Keratinocyte (primary cell): ENCODE data around the gene PLCD4. TPM values are rescaled to one million over a fixed set of nuclear protein-coding genes. Genes with fewer than 3 reads are reported as not detected.

ENCODE experiments used
- DNase-seq: peaks from one replicate; pipeline ENCODE4 v3.0.0-alpha.2; 2011; ENCODE audit warnings: low read depth, missing footprints, low spot score
- FAIRE-seq: peaks from 2 replicates; lab custom pipeline; 2011; peaks lifted over from hg19 to GRCh38; lab: Jason Lieb, UNC
- H2AFZ ChIP-seq: 2 replicates; pipeline ENCODE4 v1.6.0; 2012; ENCODE audit warnings: low read length, control low read depth, inconsistent platforms; ENCODE audit not compliant: control insufficient read depth
- H3K27ac ChIP-seq: 2 replicates; pipeline ENCODE4 v1.5.1; 2011; ENCODE audit warnings: low read length; ENCODE audit not compliant: control insufficient read depth, insufficient read depth
- H3K27me3 ChIP-seq: 3 replicates; pipeline ENCODE4 v1.6.0; 2011; ENCODE audit warnings: low read length; ENCODE audit not compliant: control insufficient read depth, insufficient read depth; ENCODE audit errors: extremely low read depth
- H3K36me3 ChIP-seq, 2 experiments: 2 replicates in 1 of 2; 3 replicates in 1 of 2; pipeline ENCODE4 v1.5.1; 2011; ENCODE audit warnings: low read length in 2 of 2, mild to moderate bottlenecking in 1 of 2; ENCODE audit not compliant: control insufficient read depth in 2 of 2, insufficient read depth in 2 of 2; ENCODE audit errors: extremely low read depth in 1 of 2
- H3K4me1 ChIP-seq: 3 replicates; pipeline ENCODE4 v1.5.1; 2011; ENCODE audit warnings: low read length; ENCODE audit not compliant: control insufficient read depth, insufficient read depth; ENCODE audit errors: extremely low read depth
- H3K4me2 ChIP-seq: 3 replicates; pipeline ENCODE4 v1.6.0; 2011; ENCODE audit warnings: low read depth, low read length; ENCODE audit not compliant: control insufficient read depth, insufficient read depth; ENCODE audit errors: extremely low read depth
- H3K4me3 ChIP-seq, 3 experiments: fragments of 200-600 bp in 1 of 3; sonication (generic) in 1 of 3; 2 replicates in 2 of 3; 3 replicates in 1 of 3; pipeline ENCODE4 v1.5.1; 2011 to 2016; ENCODE audit warnings: low read length in 3 of 3, mild to moderate bottlenecking in 3 of 3, control low read depth in 2 of 3, inconsistent platforms in 1 of 3, low read depth in 1 of 3, mixed read lengths in 1 of 3, mixed run types in 1 of 3, moderate library complexity in 1 of 3; ENCODE audit not compliant: control insufficient read depth in 2 of 3, insufficient read depth in 2 of 3; ENCODE audit errors: extremely low read depth in 1 of 3
- H3K79me2 ChIP-seq: 2 replicates; pipeline ENCODE4 v1.6.0; 2012; ENCODE audit warnings: low read length; ENCODE audit not compliant: control insufficient read depth, insufficient read depth
- H3K9ac ChIP-seq: 3 replicates; pipeline ENCODE4 v1.6.0; 2011; ENCODE audit warnings: low read length; ENCODE audit not compliant: control insufficient read depth, insufficient read depth; ENCODE audit errors: extremely low read depth
- H3K9me1 ChIP-seq: 3 replicates; pipeline ENCODE4 v1.6.0; 2011; ENCODE audit warnings: low read length; ENCODE audit not compliant: control insufficient read depth, insufficient read depth; ENCODE audit errors: extremely low read depth
- H3K9me3 ChIP-seq: 2 replicates; pipeline ENCODE4 v1.5.1; 2012; ENCODE audit warnings: low read depth, low read length; ENCODE audit not compliant: control insufficient read depth
- H4K20me1 ChIP-seq: 3 replicates; pipeline ENCODE4 v1.6.0; 2011; ENCODE audit warnings: low read length; ENCODE audit not compliant: control insufficient read depth, insufficient read depth; ENCODE audit errors: extremely low read depth
- EZH2 ChIP-seq: IDR thresholded peaks from one replicate; pipeline ENCODE4 v1.6.1; 2012; ENCODE audit warnings: inconsistent platforms, mild to moderate bottlenecking, low read length, moderate library complexity
- dilution Hi-C: fragments of 300-500 bp; cut with MboI; formaldehyde crosslinking; loops from one replicate; pipeline ENCODE4 v1.7.0; 2020; ENCODE audit warnings: low sequenced_read_pairs; ENCODE audit not compliant: extremely low pct_ligation_motif_present
- polyA plus RNA-seq, 5 experiments: library from polyadenylated mRNA; depleted of rRNA in 3 of 5; stranded (reverse) in 3 of 5; stranded (forward) in 1 of 5; unstranded in 1 of 5; fragments of >200 nt; gene quantifications; 1 replicate in 1 of 5; 2 replicates in 3 of 5; 3 replicates in 1 of 5; pipeline versions ENCODE4 v1.2.1 to v1.2.3, GENCODE V29; 2011 to 2012; ENCODE audit warnings: missing spikeins in 2 of 5, low read depth in 1 of 5, low replicate concordance in 1 of 5
- TF ChIP-seq, protein P1 (sequence below), 3 experiments: IDR thresholded peaks in 1 of 3; conservative IDR thresholded peaks in 1 of 3; optimal IDR thresholded peaks in 1 of 3; 2 replicates in 2 of 3; 3 replicates in 1 of 3; pipeline versions ENCODE3 to v1.5.1; 2011; ENCODE audit warnings: low read length in 3 of 3, mild to moderate bottlenecking in 3 of 3, moderate library complexity in 2 of 3, control low read depth in 1 of 3, inconsistent platforms in 1 of 3; ENCODE audit not compliant: insufficient read depth in 2 of 3; ENCODE audit errors: extremely low read depth in 1 of 3

Gene PLCD4
- polyA plus RNA-seq, 1 donor (not counting 4 experiments of a cell fraction or from before 2014, with no cell fraction given), result 15.3 TPM

DNA sequence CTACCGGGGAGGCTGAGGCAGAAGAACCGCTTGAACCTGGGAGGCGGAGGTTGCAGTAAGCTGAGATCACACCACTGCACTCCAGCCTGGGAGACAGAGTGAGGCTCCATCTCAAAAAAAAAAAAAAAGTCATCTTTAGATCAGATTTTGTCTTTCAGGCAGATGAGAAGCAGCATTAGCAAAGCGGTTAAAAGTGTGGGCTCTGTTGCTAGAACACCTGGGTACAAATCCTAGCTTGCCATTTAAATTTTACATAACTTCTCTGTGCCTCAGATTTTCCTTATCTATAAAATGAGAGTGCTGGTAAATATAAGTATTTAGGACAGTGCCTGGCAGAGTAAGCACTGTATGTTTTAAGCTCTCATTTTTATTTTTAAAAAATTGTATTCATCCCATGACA lies 30.8 kb upstream of the PLCD4 start:
- Histone ChIP-seq H2AFZ (no peak overlapping the region), H3K79me2 (peaks cover 64% of the 10 kb centered on the region), H3K4me2 (no peak overlapping the region), H3K9me1 (no peaks in the 10 kb centered on the region), H3K9me3 (no peaks in the 10 kb centered on the region), H3K27ac (no peak overlapping the region), H4K20me1 (no peaks in the 10 kb centered on the region), H3K4me3 (no peak overlapping the region), H3K36me3 (peaks cover 4 to 10% of the 10 kb centered on the region in 2 experiments), H3K27me3 (no peaks in the 10 kb centered on the region), H3K4me1 (peaks cover 6% of the 10 kb centered on the region), H3K9ac (no peak overlapping the region)
- FAIRE-seq (no peak), DNase-seq (no peak)
- no peak for TF ChIP-seq EZH2
- TF ChIP-seq, protein P1, sequence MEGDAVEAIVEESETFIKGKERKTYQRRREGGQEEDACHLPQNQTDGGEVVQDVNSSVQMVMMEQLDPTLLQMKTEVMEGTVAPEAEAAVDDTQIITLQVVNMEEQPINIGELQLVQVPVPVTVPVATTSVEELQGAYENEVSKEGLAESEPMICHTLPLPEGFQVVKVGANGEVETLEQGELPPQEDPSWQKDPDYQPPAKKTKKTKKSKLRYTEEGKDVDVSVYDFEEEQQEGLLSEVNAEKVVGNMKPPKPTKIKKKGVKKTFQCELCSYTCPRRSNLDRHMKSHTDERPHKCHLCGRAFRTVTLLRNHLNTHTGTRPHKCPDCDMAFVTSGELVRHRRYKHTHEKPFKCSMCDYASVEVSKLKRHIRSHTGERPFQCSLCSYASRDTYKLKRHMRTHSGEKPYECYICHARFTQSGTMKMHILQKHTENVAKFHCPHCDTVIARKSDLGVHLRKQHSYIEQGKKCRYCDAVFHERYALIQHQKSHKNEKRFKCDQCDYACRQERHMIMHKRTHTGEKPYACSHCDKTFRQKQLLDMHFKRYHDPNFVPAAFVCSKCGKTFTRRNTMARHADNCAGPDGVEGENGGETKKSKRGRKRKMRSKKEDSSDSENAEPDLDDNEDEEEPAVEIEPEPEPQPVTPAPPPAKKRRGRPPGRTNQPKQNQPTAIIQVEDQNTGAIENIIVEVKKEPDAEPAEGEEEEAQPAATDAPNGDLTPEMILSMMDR (optimal IDR thresholded peaks at IDR 0.05 in 1 of 3, IDR thresholded peaks at IDR 0.05 in 1 of 3, conservative IDR thresholded peaks at IDR 0.05 in 1 of 3; ENCODE audit: extremely low read depth in 1 of 3, insufficient read depth in 2 of 3, low read length in 3 of 3), result no peak
- dilution Hi-C loops, result no loop called here

DNA sequence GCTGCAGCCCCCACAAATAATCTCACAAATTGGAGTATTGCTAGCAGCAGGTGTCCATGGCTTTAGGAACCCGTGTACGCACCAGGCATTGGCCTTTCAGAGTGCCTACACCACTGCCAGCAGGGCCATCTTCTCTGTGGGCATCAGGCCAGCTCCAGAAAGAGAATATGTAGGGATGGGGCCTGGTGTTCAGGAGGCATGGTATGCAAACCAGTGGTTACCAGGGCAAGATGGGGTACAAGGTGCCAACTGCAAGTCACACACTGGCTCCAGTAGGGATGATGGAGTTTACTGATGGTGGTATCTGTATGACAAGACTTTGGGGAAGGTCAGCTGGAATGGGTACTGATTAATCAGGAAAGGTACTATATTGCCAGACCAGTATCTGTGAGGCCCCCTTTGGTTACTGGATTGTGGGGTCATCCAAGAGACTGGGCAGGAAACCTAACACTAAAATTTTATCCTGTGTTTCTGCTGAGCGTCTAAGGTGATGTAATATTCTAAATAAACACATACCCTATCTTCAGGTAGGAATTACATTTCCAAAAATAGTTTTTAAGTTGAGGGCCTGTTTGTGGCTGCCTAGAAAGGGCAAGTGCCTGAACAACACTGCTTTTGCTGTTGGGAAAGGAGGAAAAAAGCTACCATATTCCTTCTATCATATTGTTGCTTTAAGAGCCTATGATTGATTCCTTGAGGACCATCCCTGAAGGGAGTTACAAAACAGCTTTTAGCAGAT lies 30.0 kb upstream of the PLCD4 start:
- Histone ChIP-seq H3K4me1 (peaks cover 10% of the 10 kb centered on the region), H3K27me3 (no peaks in the 10 kb centered on the region), H4K20me1 (no peaks in the 10 kb centered on the region), H3K4me2 (no peak overlapping the region), H3K9me3 (no peaks in the 10 kb centered on the region), H3K9ac (no peak overlapping the region), H3K27ac (no peak overlapping the region), H3K9me1 (no peaks in the 10 kb centered on the region), H3K36me3 (peaks cover 2 to 5% of the 10 kb centered on the region in 2 experiments), H3K4me3 (no peak overlapping the region), H2AFZ (no peak overlapping the region), H3K79me2 (peaks cover 56% of the 10 kb centered on the region)
- no peak for FAIRE-seq
- no peak for DNase-seq
- TF ChIP-seq EZH2, result no peak
- dilution Hi-C loops, result no loop called here
